OCI-LY1 (cell line): Measurements from ENCODE around the gene ALKBH4.
"Not testable (repeated sequence)": the region's sequence is repeated elsewhere in the genome, so short reads cannot be mapped to it uniquely, and the experiment has no call there.

ENCODE experiments used
- CTCF ChIP-seq: fragments of 200-600 bp; sonication (generic), shearing (Covaris generic); IDR thresholded peaks from 2 replicates; pipeline ENCODE4 v1.5.1; 2017; ENCODE audit warnings: mild to moderate bottlenecking, antibody characterized with exemption, low read length, moderate library complexity, mixed read lengths
- EZH2 ChIP-seq: fragments of 200-600 bp; sonication (generic), shearing (Covaris generic); IDR thresholded peaks from 2 replicates; pipeline ENCODE4 v1.8.0; 2017; ENCODE audit warnings: borderline replicate concordance, mixed run types, mild to moderate bottlenecking, antibody characterized with exemption, low read length, moderate library complexity, mixed read lengths

- TF ChIP-seq EZH2, CTCF: not testable (repeated sequence)
Observed at GRCh38 chr7:102481962-102482361, 17.3 kb upstream of the ALKBH4 start.
